ENCODE data around the gene DCDC2. TPM values are rescaled to one million over a fixed set of nuclear protein-coding genes. Genes with fewer than 3 reads are reported as not detected.
"Not testable (repeated sequence)": the region's sequence is repeated elsewhere in the genome, so short reads cannot be mapped to it uniquely, and the experiment has no call there.

Gene DCDC2
- total RNA-seq, 1 experiment from 2014 or later, result 5.6 TPM

- BruUV-seq (replicated peaks), result no TSS peak
- Histone ChIP-seq H3K4me2 (no peak overlapping the region), H3K9me2 (ENCODE audit: insufficient read depth) (no peaks in the 10 kb centered on the region), H3K9me3 (ENCODE audit: insufficient read depth, low read depth) (peaks cover 3% of the 10 kb centered on the region; the same call in 1 of the 2 replicates), H3K4me1 (replicated peaks; ENCODE audit: insufficient read depth) (no peaks in the 10 kb centered on the region; the same call in 1 of the 2 replicates), H3K4me3 (no peak overlapping the region), H2AFZ (no peak overlapping the region), H3K27ac (no peak overlapping the region), H3K36me3 (ENCODE audit: low read depth) (no peaks in the 10 kb centered on the region), H3F3A (ENCODE audit: insufficient read depth, low read depth) (no peaks in the 10 kb centered on the region; the same call in 1 of the 2 replicates), H3K27me3 (ENCODE audit: insufficient read depth, low read depth) (no peaks in the 10 kb centered on the region), H3K79me2 (ENCODE audit: low read depth) (no peaks in the 10 kb centered on the region), H4K20me1 (ENCODE audit: insufficient read depth) (no peaks in the 10 kb centered on the region)
- DNase-seq, result no peak
- ChIA-PET CTCF (no interaction called here), POLR2A (ENCODE audit: unreplicated experiment) (no interaction called here)
- TF ChIP-seq EZH2 (IDR thresholded peaks at IDR 0.05; ENCODE audit: low read depth), result no peak
- TF ChIP-seq CTCF (conservative IDR thresholded peaks at IDR 0.05), result no peak
- intact Hi-C loops (cut with micrococcal nuclease; ENCODE audit: unreplicated experiment), result no loop called here
Observed at GRCh38 chr6:24306038-24306437, 51.8 kb downstream of the DCDC2 start.

GRCh38 chr6:24296944-24297343 is 60.9 kb downstream of the DCDC2 start:
- CTCF ChIA-PET, result no interaction called here
- DNase-seq, result no peak

GRCh38 chr6:24293852-24294251 is 64.0 kb downstream of the DCDC2 start:
- POLR2A ChIA-PET (ENCODE audit: unreplicated experiment); H2AFZ ChIP-seq; H3K36me3 ChIP-seq (ENCODE audit: low read depth); H3K9me3 ChIP-seq (ENCODE audit: insufficient read depth, low read depth); H3K4me3 ChIP-seq; H3K79me2 ChIP-seq (ENCODE audit: low read depth); H3K27me3 ChIP-seq (ENCODE audit: insufficient read depth, low read depth); BruUV-seq (replicated peaks); H3K9me2 ChIP-seq (ENCODE audit: insufficient read depth); H4K20me1 ChIP-seq (ENCODE audit: insufficient read depth); H3K27ac ChIP-seq; intact Hi-C loops (cut with micrococcal nuclease; ENCODE audit: unreplicated experiment); H3F3A ChIP-seq (ENCODE audit: insufficient read depth, low read depth); DNase-seq; H3K4me1 ChIP-seq (replicated peaks; ENCODE audit: insufficient read depth); H3K4me2 ChIP-seq: not testable (repeated sequence)
- CTCF ChIA-PET, result interaction anchor here (0.5 kb wide), 1 partner anchor 38 kb away, joined by 4 read pairs; no protein-coding TSS in a partner anchor

More at GRCh38 chr6:24296944-24297343, 60.9 kb downstream of the DCDC2 start:
- intact Hi-C loops (cut with micrococcal nuclease; ENCODE audit: unreplicated experiment), result no loop called here
- Histone ChIP-seq H3K27ac (no peak overlapping the region), H2AFZ (no peak overlapping the region), H4K20me1 (ENCODE audit: insufficient read depth) (no peaks in the 10 kb centered on the region), H3F3A (ENCODE audit: insufficient read depth, low read depth) (no peaks in the 10 kb centered on the region; the same call in 1 of the 2 replicates), H3K9me3 (ENCODE audit: insufficient read depth, low read depth) (no peaks in the 10 kb centered on the region), H3K9me2 (ENCODE audit: insufficient read depth) (no peaks in the 10 kb centered on the region; the same call in none of the 2 replicates), H3K36me3 (ENCODE audit: low read depth) (no peaks in the 10 kb centered on the region), H3K4me2 (no peak overlapping the region), H3K27me3 (ENCODE audit: insufficient read depth, low read depth) (no peaks in the 10 kb centered on the region), H3K79me2 (ENCODE audit: low read depth) (no peaks in the 10 kb centered on the region), H3K4me1 (replicated peaks; ENCODE audit: insufficient read depth) (no peaks in the 10 kb centered on the region; the same call in 1 of the 2 replicates), H3K4me3 (no peak overlapping the region)
- TF ChIP-seq EZH2 (IDR thresholded peaks at IDR 0.05; ENCODE audit: low read depth), result no peak
- no peak for TF ChIP-seq CTCF (conservative IDR thresholded peaks at IDR 0.05)
- no TSS peak for BruUV-seq (replicated peaks)
- POLR2A ChIA-PET (ENCODE audit: unreplicated experiment), result no interaction called here

- Histone ChIP-seq H3K27me3 (ENCODE audit: insufficient read depth, low read depth) (no peaks in the 10 kb centered on the region), H3K9me2 (ENCODE audit: insufficient read depth) (no peaks in the 10 kb centered on the region), H3K36me3 (ENCODE audit: low read depth) (no peaks in the 10 kb centered on the region), H3F3A (ENCODE audit: insufficient read depth, low read depth) (no peaks in the 10 kb centered on the region), H3K9me3 (ENCODE audit: insufficient read depth, low read depth) (no peaks in the 10 kb centered on the region), H4K20me1 (ENCODE audit: insufficient read depth) (no peaks in the 10 kb centered on the region), H2AFZ (no peak overlapping the region), H3K4me2 (no peak overlapping the region), H3K4me1 (replicated peaks; ENCODE audit: insufficient read depth) (peaks cover 6% of the 10 kb centered on the region), H3K4me3 (no peak overlapping the region), H3K27ac (no peak overlapping the region), H3K79me2 (ENCODE audit: low read depth) (no peaks in the 10 kb centered on the region)
- TF ChIP-seq EZH2 (IDR thresholded peaks at IDR 0.05; ENCODE audit: low read depth) (no peak), CTCF (conservative IDR thresholded peaks at IDR 0.05) (no peak)
- intact Hi-C loops (cut with micrococcal nuclease; ENCODE audit: unreplicated experiment), result no loop called here
- no peak for DNase-seq
- ChIA-PET CTCF (interaction anchor here (1.0 kb wide), 1 partner anchor 102 kb away, joined by 3 read pairs; no protein-coding TSS in a partner anchor), POLR2A (ENCODE audit: unreplicated experiment) (no interaction called here)
- BruUV-seq (replicated peaks), result no TSS peak
Observed at GRCh38 chr6:24287239-24287638, 70.6 kb downstream of the DCDC2 start.
